ENCODE measurements around the gene ZNF595.
"Not testable (repeated sequence)": the region's sequence is repeated elsewhere in the genome, so short reads cannot be mapped to it uniquely, and the experiment has no call there.

ZNF595 gene

DNA sequence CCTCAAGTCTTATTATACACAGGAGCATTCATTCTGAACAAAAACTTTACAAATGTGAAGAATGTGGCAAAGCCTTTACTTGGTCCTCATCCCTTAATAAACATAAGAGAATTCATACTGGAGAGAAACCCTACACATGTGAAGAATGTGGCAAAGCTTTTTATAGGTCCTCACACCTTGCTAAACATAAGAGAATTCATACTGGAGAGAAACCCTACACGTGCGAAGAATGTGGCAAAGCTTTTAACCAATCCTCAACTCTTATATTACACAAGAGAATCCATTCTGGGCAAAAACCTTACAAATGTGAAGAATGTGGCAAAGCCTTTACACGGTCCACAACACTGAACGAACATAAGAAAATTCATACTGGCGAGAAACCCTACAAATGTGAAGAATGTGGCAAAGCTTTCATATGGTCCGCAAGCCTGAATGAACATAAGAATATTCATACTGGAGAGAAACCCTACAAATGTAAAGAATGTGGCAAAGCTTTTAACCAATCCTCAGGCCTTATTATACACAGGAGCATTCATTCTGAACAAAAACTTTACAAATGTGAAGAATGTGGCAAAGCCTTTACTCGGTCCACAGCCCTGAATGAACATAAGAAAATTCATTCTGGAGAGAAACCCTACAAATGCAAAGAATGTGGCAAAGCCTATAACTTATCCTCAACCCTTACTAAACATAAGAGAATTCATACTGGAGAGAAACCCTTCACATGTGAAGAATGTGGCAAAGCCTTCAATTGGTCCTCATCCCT, 33.6 kb downstream of the ZNF595 start:
- not testable (repeated sequence) for DNase-seq

- DNase-seq: no peak
Observed at GRCh38 chr4:98386-98785, 45.3 kb downstream of the ZNF595 start.

- no peak for DNase-seq
Observed at GRCh38 chr4:99863-100262, 46.7 kb downstream of the ZNF595 start.

- DNase-seq: no peak
Observed at GRCh38 chr4:107083-107443, 53.9 kb downstream of the ZNF595 start.

- DNase-seq: no peak
Observed at GRCh38 chr4:107444-108429, 54.6 kb downstream of the ZNF595 start.

DNA sequence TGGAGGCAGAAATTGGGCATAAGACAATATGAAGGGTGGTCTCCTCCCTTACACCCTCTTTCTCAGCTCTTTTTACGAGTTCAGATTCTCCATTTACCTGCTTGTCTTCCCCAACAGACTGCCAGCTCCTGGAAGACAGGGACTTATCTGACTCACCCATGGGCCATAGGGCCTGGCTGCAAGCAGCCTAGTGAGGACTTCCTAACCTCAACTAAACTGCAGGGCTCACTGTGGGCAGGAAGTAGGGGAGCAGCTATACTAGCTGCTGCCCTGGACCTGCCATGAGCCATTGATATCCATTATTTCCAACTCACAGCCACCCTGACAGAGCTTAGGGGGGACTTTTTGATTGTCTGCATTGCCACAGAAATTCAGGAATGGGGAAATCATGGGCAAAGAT, 59.6 kb downstream of the ZNF595 start:
- DNase-seq: no peak

DNA sequence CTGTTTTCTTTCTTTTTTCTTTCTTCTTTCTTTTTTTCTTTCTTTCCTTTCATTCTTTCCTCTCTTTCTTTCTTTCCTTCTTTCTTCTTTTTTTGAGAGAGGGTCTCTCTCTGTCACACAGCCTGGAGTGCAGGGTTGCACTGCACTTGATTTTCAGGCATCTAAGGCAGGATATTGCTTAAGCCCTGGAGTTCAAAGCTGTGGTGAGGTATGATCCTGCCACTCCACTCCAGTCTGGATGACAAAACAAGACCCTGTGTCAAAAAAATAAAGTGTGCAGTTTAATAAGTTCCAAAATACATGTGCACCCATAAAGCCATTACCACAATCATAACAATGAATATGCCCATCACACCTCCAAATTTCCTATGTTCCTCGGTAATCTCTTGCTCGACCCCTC, 60.6 kb downstream of the ZNF595 start:
- no peak for DNase-seq

- DNase-seq: no peak
Observed at GRCh38 chr4:114149-114548, 61.0 kb downstream of the ZNF595 start.

GRCh38 chr4:116499-116898, 63.4 kb downstream of the ZNF595 start:
- DNase-seq: no peak

GRCh38 chr4:120616-121015, 67.5 kb downstream of the ZNF595 start:
- DNase-seq: no peak

DNA sequence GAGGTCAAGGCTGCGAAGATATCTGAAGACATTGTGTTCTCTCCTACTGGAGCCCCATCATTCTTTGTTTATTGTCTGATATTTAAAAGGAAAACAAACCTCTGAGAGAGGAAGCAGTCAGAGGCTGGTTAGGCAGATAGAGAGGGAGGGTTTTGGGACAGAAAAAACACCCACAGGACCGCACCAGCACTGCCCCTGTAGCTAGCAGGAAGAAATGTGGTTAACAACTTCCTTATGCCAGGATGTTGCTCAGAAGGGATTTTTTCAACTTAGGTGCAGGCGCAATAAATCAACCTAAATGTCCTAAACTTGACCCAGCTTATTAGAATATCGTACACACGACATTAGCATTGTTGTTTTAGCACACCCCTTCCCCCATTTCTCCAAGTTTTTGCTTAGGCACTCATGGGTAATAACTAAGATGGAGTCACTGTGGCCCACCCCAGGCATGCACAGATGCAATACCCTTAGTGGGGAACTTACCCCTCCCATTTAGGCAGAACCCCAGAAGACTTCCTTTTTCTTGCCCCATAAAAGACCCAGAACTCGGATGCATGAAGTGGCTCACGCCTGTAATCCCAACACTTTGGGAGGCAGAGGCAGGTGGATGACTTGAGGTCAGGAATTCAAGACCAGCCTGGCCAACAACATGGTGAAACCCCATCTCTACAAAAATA, 68.4 kb downstream of the ZNF595 start:
- no peak for DNase-seq

GRCh38 chr4:123922-124274, 70.8 kb downstream of the ZNF595 start:
- not testable (repeated sequence) for DNase-seq

- no peak for DNase-seq
Observed at GRCh38 chr4:124275-125081, 71.4 kb downstream of the ZNF595 start, which contains the start of gene ZNF718. Gene ZNF718 (plus strand): TSS chr4:124501. CDS start chr4:124671, 170 bp downstream.

DNA sequence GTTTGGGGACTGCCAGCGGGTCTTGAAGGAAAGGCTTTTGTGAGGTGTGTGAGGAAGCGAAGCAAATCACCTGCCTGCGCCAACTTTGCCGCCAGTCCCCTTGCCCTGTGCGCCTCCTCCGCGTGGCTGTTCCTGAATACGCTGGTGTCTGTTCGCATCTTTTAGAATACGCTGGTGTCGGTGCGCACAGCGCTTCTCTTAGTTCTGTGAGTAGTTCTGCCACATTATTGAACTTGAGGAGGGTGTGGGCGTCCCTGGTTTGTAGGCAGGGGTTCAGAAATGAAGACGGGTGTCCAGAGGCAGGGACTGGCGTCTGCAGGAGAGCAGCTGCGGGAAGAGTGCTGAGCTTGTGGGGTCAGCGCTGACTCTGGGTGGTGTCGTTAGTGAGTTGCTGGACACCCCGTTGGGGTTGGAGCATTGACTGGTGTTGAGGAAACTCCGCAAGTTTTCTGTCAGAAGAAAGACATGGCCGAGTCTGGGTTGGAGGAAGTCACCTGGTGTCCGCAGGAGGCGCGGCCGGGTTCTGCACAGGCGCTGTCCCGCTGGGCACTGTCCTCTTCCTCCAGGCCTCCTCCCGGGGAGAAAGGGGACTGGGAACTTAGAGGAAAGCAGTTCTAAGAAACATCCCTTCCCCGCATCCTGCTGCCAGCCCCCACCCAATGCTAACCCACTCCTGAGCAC, 72.1 kb downstream of the ZNF595 start:
- no peak for DNase-seq

GRCh38 chr4:125833-126232, 72.7 kb downstream of the ZNF595 start:
- DNase-seq: no peak

GRCh38 chr4:132483-132882, 79.4 kb downstream of the ZNF595 start:
- no peak for DNase-seq
